ENCODE data around the gene ATXN1L. TPM values are rescaled to one million over a fixed set of nuclear protein-coding genes. Genes with fewer than 3 reads are reported as not detected.

Gene ATXN1L
- total and polyA plus RNA-seq, 4 donors = 5.7 to 15.0 (median 8.5) TPM

GRCh38 chr16:71855937-71856662, 10.3 kb downstream of the ATXN1L start:
- H3K27me3 ChIP-seq (ENCODE audit: control insufficient read depth in 4 of 4, insufficient read depth in 4 of 4, low read length in 3 of 4) = no peaks in the 10 kb centered on the region
- no peak overlapping the region for H3K27ac ChIP-seq (ENCODE audit: low read depth in 1 of 2, low read length in 2 of 2)
- H3K36me3 ChIP-seq (ENCODE audit: control insufficient read depth in 4 of 4, insufficient read depth in 3 of 4, low read depth in 1 of 4, low read length in 3 of 4) = peaks cover 0 to 32% (median 8%) of the 10 kb centered on the region in 4 donors
- WGBS = 89% methylated on average over 5 of the region's 5 CpGs
- H3K9ac ChIP-seq (ENCODE audit: low read depth in 1 of 2, low read length in 2 of 2) = no peak overlapping the region
- DNase-seq (ENCODE audit: low spot score) = no peak
- peaks cover 0 to 4% (median 0%) of the 10 kb centered on the region in 4 donors for H3K4me1 ChIP-seq (ENCODE audit: control insufficient read depth in 4 of 4, insufficient read depth in 4 of 4, low read length in 3 of 4)
- no peak for TF ChIP-seq TAF1 (conservative IDR thresholded peaks at IDR 0.05)
- no peak for TF ChIP-seq YY1 (IDR thresholded peaks at IDR 0.05)
- TF ChIP-seq FOXA2 (IDR thresholded peaks at IDR 0.05) = no peak
- no peak for TF ChIP-seq HNF4A (conservative IDR thresholded peaks at IDR 0.05)
- TF ChIP-seq, protein P1, sequence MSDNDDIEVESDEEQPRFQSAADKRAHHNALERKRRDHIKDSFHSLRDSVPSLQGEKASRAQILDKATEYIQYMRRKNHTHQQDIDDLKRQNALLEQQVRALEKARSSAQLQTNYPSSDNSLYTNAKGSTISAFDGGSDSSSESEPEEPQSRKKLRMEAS (IDR thresholded peaks at IDR 0.05) = no peak
- no peak for TF ChIP-seq SP1 (IDR thresholded peaks at IDR 0.05)
- TF ChIP-seq, protein P2, sequence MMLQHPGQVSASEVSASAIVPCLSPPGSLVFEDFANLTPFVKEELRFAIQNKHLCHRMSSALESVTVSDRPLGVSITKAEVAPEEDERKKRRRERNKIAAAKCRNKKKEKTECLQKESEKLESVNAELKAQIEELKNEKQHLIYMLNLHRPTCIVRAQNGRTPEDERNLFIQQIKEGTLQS (IDR thresholded peaks at IDR 0.05) = no peak
- TF ChIP-seq CTCF (IDR thresholded peaks at IDR 0.05; ENCODE audit: low read depth, low read length, missing input control) = no peak
- no peak for TF ChIP-seq JUND (IDR thresholded peaks at IDR 0.05)
- no peak for TF ChIP-seq ZBTB33 (IDR thresholded peaks at IDR 0.05)
- no peak for TF ChIP-seq EGR1 (IDR thresholded peaks at IDR 0.05; ENCODE audit: low read depth in 2 of 2)
- TF ChIP-seq RXRA (IDR thresholded peaks at IDR 0.05) = no peak
- H3K4me3 ChIP-seq (ENCODE audit: low read depth in 1 of 3, low read length in 3 of 3) = no peak overlapping the region
- H3K9me3 ChIP-seq (ENCODE audit: control insufficient read depth in 4 of 4, low read length in 3 of 4) = no peaks in the 10 kb centered on the region

- no peaks in the 10 kb centered on the region for H3K9me3 ChIP-seq (ENCODE audit: control insufficient read depth in 4 of 4, low read length in 3 of 4)
- WGBS = 95% methylated on average over 32 of the region's 32 CpGs
- H3K9ac ChIP-seq (ENCODE audit: low read depth in 1 of 2, low read length in 2 of 2) = no peak overlapping the region
- peaks cover 0 to 11% (median 10%) of the 10 kb centered on the region in 4 donors for H3K4me1 ChIP-seq (ENCODE audit: control insufficient read depth in 4 of 4, insufficient read depth in 4 of 4, low read length in 3 of 4)
- peaks cover 0 to 22% (median 5%) of the 10 kb centered on the region in 4 donors for H3K36me3 ChIP-seq (ENCODE audit: control insufficient read depth in 4 of 4, insufficient read depth in 3 of 4, low read depth in 1 of 4, low read length in 3 of 4)
- H3K27ac ChIP-seq (ENCODE audit: low read depth in 1 of 2, low read length in 2 of 2) = no peak overlapping the region
- DNase-seq (ENCODE audit: low spot score) = no peak
- H3K27me3 ChIP-seq (ENCODE audit: control insufficient read depth in 4 of 4, insufficient read depth in 4 of 4, low read length in 3 of 4) = no peaks in the 10 kb centered on the region
- H3K4me3 ChIP-seq (ENCODE audit: low read depth in 1 of 3, low read length in 3 of 3) = no peak overlapping the region
- TF ChIP-seq RXRA (IDR thresholded peaks at IDR 0.05) (no peak), JUND (IDR thresholded peaks at IDR 0.05) (no peak), NR2F2 (IDR thresholded peaks at IDR 0.05) (no peak), HNF4G (IDR thresholded peaks at IDR 0.05) (no peak), RAD21 (IDR thresholded peaks at IDR 0.05) (no peak), CTCF (IDR thresholded peaks at IDR 0.05; ENCODE audit: low read depth, low read length, missing input control) (no peak), YY1 (IDR thresholded peaks at IDR 0.05) (no peak), FOXA1 (IDR thresholded peaks at IDR 0.05) (no peak), HNF4A (conservative IDR thresholded peaks at IDR 0.05) (no peak), ZBTB33 (IDR thresholded peaks at IDR 0.05) (no peak), GABPA (IDR thresholded peaks at IDR 0.05 in 1 of 2, conservative IDR thresholded peaks at IDR 0.05 in 1 of 2) (no peak), FOXA2 (IDR thresholded peaks at IDR 0.05) (no peak), TAF1 (conservative IDR thresholded peaks at IDR 0.05) (no peak), SP1 (IDR thresholded peaks at IDR 0.05) (no peak), EGR1 (IDR thresholded peaks at IDR 0.05; ENCODE audit: low read depth in 2 of 2) (no peak)
- TF ChIP-seq, protein P2 (IDR thresholded peaks at IDR 0.05) = no peak
Observed at GRCh38 chr16:71859762-71860521, 14.2 kb downstream of the ATXN1L start.
